Brain microvascular endothelial cell (primary cell): ENCODE results near the gene LRRC2.

Experiments
- DNase-seq: peaks from one replicate; pipeline ENCODE4 v3.0.0-alpha.2; 2020
- H3K27ac ChIP-seq: fragments of 250-450 bp; sonication (Bioruptor Pico); 2 replicates; pipeline ENCODE4 v1.5.1; 2020; ENCODE audit warnings: mild to moderate bottlenecking, moderate library complexity
- H3K27me3 ChIP-seq: fragments of 250-450 bp; sonication (Bioruptor Pico); replicated peaks from 2 replicates; pipeline ENCODE4 v1.5.1; 2020; ENCODE audit warnings: mild to moderate bottlenecking
- H3K36me3 ChIP-seq: fragments of 250-450 bp; sonication (Bioruptor Pico); replicated peaks from 2 replicates; pipeline ENCODE4 v1.5.1; 2020; ENCODE audit warnings: mild to moderate bottlenecking
- H3K4me3 ChIP-seq: 2 replicates; pipeline ENCODE4 v1.5.1; 2011; ENCODE audit warnings: low read depth, mild to moderate bottlenecking, control low read depth, low read length, moderate library complexity
- in situ Hi-C: cut with HindIII; loops from 2 replicates; pipeline ENCODE4 v1.10.0; 2017; ENCODE audit warnings: low sequenced_read_pairs, low pct_ligation_motif_present
- TF ChIP-seq, protein P1 (sequence below): IDR thresholded peaks from 2 replicates; pipeline ENCODE4 v1.5.1; 2011; ENCODE audit warnings: low read depth, mild to moderate bottlenecking, moderate library complexity, low read length, control low read depth, inconsistent platforms; ENCODE audit errors: missing control alignments

The LRRC2 gene

DNA sequence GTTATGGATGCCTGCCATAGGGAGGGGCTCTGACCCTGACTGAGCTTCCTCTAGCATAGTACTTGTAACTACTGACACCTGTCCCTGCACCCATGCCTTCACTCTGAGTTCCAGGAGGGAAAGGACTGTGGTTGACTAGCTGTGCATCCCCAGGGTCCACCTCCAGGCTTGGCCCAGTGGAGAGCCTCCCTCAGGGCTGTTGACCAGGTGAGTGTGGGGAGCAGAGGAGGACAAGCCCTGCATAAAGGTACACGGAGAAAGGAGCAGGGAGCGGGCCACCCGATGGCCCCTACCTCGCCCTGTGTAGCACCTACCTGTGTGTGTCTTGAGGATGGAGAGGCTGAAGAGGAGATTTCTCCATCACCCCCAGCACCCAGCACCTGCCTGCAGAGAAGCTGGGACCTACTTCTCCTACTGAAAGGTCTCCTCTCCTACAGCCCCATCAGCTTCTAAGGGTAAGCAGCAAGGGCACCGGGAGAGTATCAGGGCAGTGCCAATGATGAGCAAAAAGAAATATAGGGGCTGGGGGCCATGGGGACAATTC, 94.7 kb downstream of the LRRC2 start:
- Histone ChIP-seq H3K27ac (no peak overlapping the region), H3K27me3 (peaks cover 22% of the 10 kb centered on the region), H3K36me3 (no peaks in the 10 kb centered on the region), H3K4me3 (no peak overlapping the region)
- DNase-seq, result no peak
- TF ChIP-seq, protein P1, sequence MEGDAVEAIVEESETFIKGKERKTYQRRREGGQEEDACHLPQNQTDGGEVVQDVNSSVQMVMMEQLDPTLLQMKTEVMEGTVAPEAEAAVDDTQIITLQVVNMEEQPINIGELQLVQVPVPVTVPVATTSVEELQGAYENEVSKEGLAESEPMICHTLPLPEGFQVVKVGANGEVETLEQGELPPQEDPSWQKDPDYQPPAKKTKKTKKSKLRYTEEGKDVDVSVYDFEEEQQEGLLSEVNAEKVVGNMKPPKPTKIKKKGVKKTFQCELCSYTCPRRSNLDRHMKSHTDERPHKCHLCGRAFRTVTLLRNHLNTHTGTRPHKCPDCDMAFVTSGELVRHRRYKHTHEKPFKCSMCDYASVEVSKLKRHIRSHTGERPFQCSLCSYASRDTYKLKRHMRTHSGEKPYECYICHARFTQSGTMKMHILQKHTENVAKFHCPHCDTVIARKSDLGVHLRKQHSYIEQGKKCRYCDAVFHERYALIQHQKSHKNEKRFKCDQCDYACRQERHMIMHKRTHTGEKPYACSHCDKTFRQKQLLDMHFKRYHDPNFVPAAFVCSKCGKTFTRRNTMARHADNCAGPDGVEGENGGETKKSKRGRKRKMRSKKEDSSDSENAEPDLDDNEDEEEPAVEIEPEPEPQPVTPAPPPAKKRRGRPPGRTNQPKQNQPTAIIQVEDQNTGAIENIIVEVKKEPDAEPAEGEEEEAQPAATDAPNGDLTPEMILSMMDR, result no peak
- in situ Hi-C loops, result no loop called here

DNA sequence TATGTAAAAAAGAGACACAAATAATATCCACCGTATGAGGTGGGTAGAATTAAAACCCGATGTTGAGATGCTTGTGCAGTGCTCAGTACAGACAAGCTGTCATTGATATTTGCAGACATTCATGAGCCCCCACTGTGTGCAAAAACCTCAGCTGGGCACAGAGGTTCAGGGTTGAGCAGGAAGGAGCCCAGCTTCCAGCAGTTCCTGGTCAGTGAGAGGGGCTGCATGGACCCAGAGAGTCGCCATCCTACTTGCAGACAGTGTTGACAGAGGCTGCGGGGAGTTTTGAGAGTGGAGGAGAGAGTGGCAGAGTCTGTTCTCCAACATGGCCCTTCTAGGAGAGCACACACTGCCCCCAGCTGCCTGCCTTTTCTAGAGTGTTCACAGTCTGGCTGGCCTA, 95.3 kb downstream of the LRRC2 start:
- H3K36me3 ChIP-seq, result no peaks in the 10 kb centered on the region
- H3K4me3 ChIP-seq, result no peak overlapping the region
- H3K27me3 ChIP-seq, result peaks cover 27% of the 10 kb centered on the region
- TF ChIP-seq, protein P1, result no peak
- in situ Hi-C loops, result no loop called here
- DNase-seq, result no peak
- H3K27ac ChIP-seq, result no peak overlapping the region

DNA sequence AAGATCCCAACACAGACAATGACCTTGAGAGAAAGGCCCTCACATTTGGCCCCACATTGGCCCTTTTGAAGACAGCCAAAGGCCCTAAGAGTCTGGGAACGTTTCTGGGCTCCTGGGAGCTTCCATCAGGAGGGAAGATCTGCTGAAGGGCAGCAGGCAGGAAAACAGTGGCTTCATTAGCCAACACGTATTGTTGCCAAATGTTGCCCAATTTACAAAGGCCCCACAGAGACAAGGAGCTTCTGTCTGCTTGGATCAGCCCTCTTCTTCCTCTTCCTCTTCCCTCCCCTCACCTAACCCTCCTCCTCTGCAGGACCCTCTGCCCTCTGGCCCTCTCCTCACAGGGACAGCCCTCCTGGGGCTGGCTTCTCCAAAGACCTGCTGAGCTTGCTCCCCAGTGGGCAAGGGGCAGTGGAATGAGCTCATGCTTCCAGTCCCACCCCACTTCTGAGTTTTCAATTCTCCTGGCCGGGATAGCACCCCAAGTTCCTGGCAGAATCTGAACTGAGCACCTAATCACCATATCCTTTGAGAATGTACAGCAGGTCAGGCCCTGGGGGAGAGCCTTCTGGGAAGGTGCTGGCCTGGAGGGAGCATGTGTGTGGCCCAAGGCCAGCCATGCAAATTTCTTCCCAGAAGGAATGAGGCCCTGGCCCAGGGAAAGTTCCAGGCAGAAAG, 96.3 kb downstream of the LRRC2 start:
- Histone ChIP-seq H3K36me3 (no peaks in the 10 kb centered on the region), H3K27me3 (peaks cover 33% of the 10 kb centered on the region), H3K4me3 (no peak overlapping the region), H3K27ac (no peak overlapping the region)
- no peak for DNase-seq
- TF ChIP-seq, protein P1, result no peak
- in situ Hi-C loops, result no loop called here

DNA sequence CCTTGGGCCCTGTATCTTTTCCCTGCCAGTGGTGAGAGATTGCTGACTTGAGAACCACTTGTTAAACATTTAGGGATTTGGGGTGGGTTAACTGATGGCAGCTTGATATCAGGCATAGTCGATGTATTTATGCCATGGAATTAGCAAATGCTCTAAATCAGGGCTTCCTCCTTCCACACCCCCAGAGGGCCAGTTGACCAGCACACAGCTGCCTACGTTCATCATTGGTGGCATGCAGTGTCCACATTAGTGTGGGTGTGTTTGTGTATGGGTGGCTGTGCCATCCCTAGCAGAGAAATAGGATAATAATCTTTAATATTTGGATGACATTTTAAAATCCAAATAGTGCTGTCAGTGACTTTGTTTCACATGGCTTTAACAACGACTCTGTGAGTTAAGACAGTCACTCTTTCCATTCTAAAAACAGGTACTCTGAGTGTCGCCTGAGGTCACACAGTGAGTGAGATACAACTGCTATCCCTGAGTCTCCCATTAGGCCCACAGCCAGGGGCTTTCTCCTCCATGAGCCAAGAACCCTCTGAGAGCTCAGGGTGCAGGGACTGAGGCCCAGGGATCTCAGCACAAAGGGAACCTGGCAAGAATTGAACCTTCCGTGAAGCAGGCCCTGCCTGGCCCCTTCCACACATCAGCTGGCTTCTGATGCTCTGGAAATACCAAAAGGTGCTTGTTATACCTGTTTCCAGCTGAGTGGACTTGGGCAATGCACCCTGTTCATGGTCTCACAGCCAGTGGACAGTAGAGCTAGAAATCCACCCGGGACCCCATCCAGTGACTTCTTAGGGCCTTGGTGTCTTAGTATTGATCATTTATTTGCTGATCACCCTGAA, 97.1 kb downstream of the LRRC2 start:
- H3K27me3 ChIP-seq, result peaks cover 41% of the 10 kb centered on the region
- no peak overlapping the region for H3K4me3 ChIP-seq
- in situ Hi-C loops, result no loop called here
- no peak overlapping the region for H3K27ac ChIP-seq
- no peaks in the 10 kb centered on the region for H3K36me3 ChIP-seq
- TF ChIP-seq, protein P1, result no peak
- no peak for DNase-seq

DNA sequence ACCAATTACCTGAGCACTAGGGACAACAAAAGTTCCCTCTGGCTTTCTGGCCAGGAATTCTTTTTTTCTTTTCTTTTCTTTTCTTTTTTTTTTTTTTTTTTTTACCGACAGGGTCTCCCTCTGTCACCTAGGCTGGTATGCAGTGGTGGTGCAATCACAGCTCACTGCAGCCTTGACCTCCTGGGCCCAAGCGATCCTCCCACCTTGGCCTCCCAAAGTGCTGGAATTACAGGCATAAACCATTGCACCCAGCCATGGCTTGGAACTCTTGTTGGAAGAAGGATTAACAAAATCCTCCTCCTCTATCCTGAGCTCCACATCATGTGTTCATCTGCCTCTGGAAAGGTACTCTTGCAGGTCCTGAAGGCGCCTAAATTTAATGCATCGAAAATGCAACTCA, 98.5 kb downstream of the LRRC2 start:
- Histone ChIP-seq H3K4me3 (no peak overlapping the region), H3K36me3 (no peaks in the 10 kb centered on the region), H3K27me3 (peaks cover 49% of the 10 kb centered on the region), H3K27ac (no peak overlapping the region)
- no peak for DNase-seq
- in situ Hi-C loops, result no loop called here
- TF ChIP-seq, protein P1, result no peak
